ENCODE measurements around the gene IRGC.

Gene IRGC

DNA sequence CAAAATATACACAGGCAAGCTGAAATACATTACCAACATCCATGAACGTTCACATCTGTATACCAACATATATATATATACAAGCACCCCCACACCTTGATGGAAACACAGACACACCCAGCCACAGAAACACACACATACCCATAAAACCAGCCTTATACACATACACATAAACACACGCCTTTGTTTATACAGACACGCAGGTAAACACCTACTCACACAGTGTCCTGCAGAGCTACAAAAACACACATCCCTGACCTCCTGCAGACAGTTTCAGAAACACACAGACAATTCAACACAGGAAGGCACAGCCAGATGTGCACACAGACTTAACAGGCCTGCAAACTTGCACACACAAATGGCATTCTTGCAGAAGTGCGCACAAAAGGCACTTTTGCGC lies 21.3 kb upstream of the IRGC start:
- no peaks in the 10 kb centered on the region for H3K4me1 ChIP-seq (ENCODE audit: insufficient read depth, poor library complexity, severe bottlenecking)
- H3K4me3 ChIP-seq (ENCODE audit: severe bottlenecking) = no peak overlapping the region
- no peak for TF ChIP-seq CTCF (IDR thresholded peaks at IDR 0.05; ENCODE audit: poor library complexity, severe bottlenecking)
- no peak for ATAC-seq (ENCODE audit: low read depth)
- H3K27me3 ChIP-seq (ENCODE audit: insufficient read depth, poor library complexity, severe bottlenecking) = no peaks in the 10 kb centered on the region
- no peak for DNase-seq (ENCODE audit: low spot score)
- no peaks in the 10 kb centered on the region for H3K36me3 ChIP-seq (ENCODE audit: low read depth)
- peaks cover 21% of the 10 kb centered on the region for H3K9me3 ChIP-seq (ENCODE audit: severe bottlenecking)
- no peak overlapping the region for H3K27ac ChIP-seq (ENCODE audit: poor library complexity, severe bottlenecking)

DNA sequence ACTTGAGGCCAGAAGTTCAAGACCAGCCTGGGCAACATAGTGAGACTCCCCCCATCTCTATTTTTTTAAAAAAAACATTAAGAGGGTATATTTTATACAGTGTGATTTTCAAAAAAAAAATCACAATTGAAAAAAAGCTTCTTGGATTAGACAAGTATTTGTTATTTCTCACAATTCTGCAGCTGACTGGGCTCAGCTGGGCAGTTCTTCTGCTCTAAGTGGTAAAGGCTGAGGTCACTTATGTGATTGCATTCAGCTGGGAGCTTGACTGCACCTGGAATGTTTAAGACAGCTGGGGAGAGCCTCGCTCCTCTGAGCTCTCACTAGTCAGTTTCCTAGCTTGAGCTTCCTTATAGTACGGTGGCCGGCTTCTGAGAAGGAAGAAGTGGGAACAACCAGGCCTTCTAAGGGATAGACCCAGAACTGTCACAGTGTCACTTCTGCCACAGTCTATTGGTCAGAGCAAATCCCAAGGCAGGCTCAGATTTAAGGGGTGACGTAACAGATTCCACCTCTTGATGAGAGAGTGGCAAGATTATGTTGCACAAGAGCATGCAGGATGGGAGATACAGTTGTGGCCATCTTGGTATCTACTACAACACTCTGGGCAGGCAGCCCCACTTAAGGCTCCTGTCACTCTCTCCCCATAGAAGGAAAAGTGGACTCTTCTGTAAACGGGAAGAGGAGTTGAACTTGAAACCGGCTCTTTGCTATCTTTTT lies 19.7 kb upstream of the IRGC start:
- H3K27ac ChIP-seq (ENCODE audit: poor library complexity, severe bottlenecking) = no peak overlapping the region
- ATAC-seq (ENCODE audit: low read depth) (no peak), DNase-seq (ENCODE audit: low spot score) (no peak)

DNA sequence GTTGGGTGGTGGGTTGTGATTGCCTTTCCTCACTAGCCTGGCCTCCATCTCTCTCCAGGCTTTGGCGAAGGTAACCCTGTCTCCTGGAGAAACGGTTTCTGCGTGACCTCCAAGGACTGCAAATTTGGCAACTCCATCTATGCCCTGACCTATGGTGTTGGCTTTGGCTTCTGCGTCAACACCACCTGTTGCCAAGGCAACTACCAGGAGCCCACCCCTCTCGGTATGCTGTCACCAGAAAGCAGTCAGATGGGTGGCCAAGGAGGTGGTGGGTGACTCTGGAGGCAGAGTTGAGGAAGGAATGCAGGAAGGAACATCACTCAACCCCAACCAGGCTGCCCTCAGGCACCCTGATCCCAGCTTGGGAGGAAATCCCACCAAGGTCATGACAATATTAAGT lies 18.6 kb upstream of the IRGC start:
- Histone ChIP-seq H3K4me1 (ENCODE audit: insufficient read depth, poor library complexity, severe bottlenecking) (peaks cover 22% of the 10 kb centered on the region), H3K9me3 (ENCODE audit: severe bottlenecking) (peaks cover 10% of the 10 kb centered on the region), H3K27ac (ENCODE audit: poor library complexity, severe bottlenecking) (no peak overlapping the region), H3K36me3 (ENCODE audit: low read depth) (no peaks in the 10 kb centered on the region), H3K4me3 (ENCODE audit: severe bottlenecking) (no peak overlapping the region), H3K27me3 (ENCODE audit: insufficient read depth, poor library complexity, severe bottlenecking) (no peaks in the 10 kb centered on the region)
- ATAC-seq (ENCODE audit: low read depth) = no peak
- no peak for DNase-seq (ENCODE audit: low spot score)
- TF ChIP-seq CTCF (IDR thresholded peaks at IDR 0.05; ENCODE audit: poor library complexity, severe bottlenecking) = no peak

More for the DNA sequence above, 19.7 kb upstream of the IRGC start:
- Histone ChIP-seq H3K9me3 (ENCODE audit: severe bottlenecking) (peaks cover 21% of the 10 kb centered on the region), H3K4me1 (ENCODE audit: insufficient read depth, poor library complexity, severe bottlenecking) (peaks cover 13% of the 10 kb centered on the region), H3K4me3 (ENCODE audit: severe bottlenecking) (no peak overlapping the region), H3K27me3 (ENCODE audit: insufficient read depth, poor library complexity, severe bottlenecking) (no peaks in the 10 kb centered on the region), H3K36me3 (ENCODE audit: low read depth) (no peaks in the 10 kb centered on the region)
- TF ChIP-seq CTCF (IDR thresholded peaks at IDR 0.05; ENCODE audit: poor library complexity, severe bottlenecking) = no peak

DNA sequence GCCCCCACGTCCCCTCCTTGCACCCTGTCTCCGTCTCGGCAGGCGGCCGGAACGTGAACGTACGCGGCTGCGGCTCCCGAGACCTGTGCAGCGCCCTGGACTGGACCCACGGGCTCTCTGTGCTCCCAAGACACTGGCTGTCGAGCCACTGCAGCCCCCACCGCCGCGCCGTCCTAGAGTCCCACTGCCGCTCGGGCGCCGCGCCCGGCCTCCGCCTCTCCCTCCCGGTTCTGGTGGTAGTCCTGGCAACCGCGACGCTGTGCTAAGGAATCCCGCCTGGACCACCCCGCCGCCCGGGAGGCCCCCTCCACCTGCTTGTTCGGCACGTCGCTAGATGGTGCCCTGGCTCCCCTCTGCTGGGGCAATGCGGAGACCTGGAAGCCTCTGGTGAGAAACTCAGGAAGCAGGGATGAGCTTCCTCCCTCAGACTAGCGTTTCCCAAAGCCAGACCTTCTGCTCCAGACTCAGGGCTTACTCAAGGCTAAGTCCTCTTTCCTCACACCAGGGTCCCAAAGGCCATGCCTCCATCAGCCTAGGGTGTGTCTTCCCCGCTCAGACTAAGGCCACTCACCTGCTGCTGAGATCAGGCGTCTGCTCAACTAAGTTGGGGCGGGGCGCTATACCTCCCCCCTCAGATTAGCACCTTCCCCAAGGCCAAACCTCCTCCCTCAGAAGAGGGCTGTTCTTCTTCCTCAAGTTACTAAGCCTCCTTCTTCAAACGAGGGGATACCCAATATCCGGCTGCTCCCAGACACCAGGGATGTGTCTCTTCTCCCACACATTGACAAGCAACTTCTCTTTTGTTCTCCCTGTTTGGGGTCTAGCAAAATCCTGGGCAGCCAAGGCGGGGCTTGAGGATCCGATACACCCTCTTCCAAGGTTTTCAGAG lies 16.1 kb upstream of the IRGC start:
- ATAC-seq (ENCODE audit: low read depth) = no peak
- H3K4me3 ChIP-seq (ENCODE audit: severe bottlenecking) = no peak overlapping the region
- DNase-seq (ENCODE audit: low spot score) = no peak
- peaks cover 7% of the 10 kb centered on the region for H3K9me3 ChIP-seq (ENCODE audit: severe bottlenecking)
- no peaks in the 10 kb centered on the region for H3K36me3 ChIP-seq (ENCODE audit: low read depth)
- no peaks in the 10 kb centered on the region for H3K27me3 ChIP-seq (ENCODE audit: insufficient read depth, poor library complexity, severe bottlenecking)
- peaks cover 30% of the 10 kb centered on the region for H3K4me1 ChIP-seq (ENCODE audit: insufficient read depth, poor library complexity, severe bottlenecking)
- no peak for TF ChIP-seq CTCF (IDR thresholded peaks at IDR 0.05; ENCODE audit: poor library complexity, severe bottlenecking)
- peak overlapping the region; percentile 84 for H3K27ac ChIP-seq (ENCODE audit: poor library complexity, severe bottlenecking)
